Vagina (tissue), 2 donors: ENCODE measurements around the gene DLX6. TPM values are rescaled to one million over a fixed set of nuclear protein-coding genes. Genes with fewer than 3 reads are reported as not detected.

Source experiments
- DNase-seq, 2 donors: peaks; one replicate each; pipeline ENCODE4 v3.0.0-alpha.2; 2017; ENCODE audit errors: extremely low spot score in 2 of 2
- H3K27ac ChIP-seq: fragments of 200-600 bp; sonication (generic); one replicate; pipeline ENCODE4 v1.5.1; 2019
- H3K27me3 ChIP-seq: fragments of 200-600 bp; sonication (generic); one replicate; pipeline ENCODE4 v1.5.1; 2019
- H3K36me3 ChIP-seq, 2 donors: fragments of 200-600 bp; sonication (generic); one replicate each; pipeline ENCODE4 v1.5.1; 2017 to 2019
- H3K4me1 ChIP-seq: fragments of 200-600 bp; sonication (generic); one replicate; pipeline ENCODE4 v1.5.1; 2019
- H3K4me3 ChIP-seq, 2 donors: fragments of 200-600 bp; sonication (generic); 1 replicate in 1 of 2; 2 replicates in 1 of 2; pipeline ENCODE4 v1.5.1; 2016 to 2019
- H3K9me3 ChIP-seq: fragments of 200-600 bp; sonication (generic); one replicate; pipeline ENCODE4 v1.5.1; 2019
- CTCF ChIP-seq, 3 experiments: fragments of 450-650 bp in 2 of 3; fragments of 200-600 bp in 1 of 3; sonication (generic) in 1 of 3; IDR thresholded peaks; one replicate each; pipeline ENCODE4 v1.5.1; 2017 to 2019; ENCODE audit warnings: antibody characterized with exemption in 3 of 3, mild to moderate bottlenecking in 2 of 3, moderate library complexity in 2 of 3
- POLR2A ChIP-seq, 2 donors: fragments of 450-650 bp; IDR thresholded peaks; one replicate each; pipeline ENCODE4 v1.6.1; 2017; ENCODE audit warnings: antibody characterized with exemption in 2 of 2, mild to moderate bottlenecking in 2 of 2, moderate library complexity in 2 of 2
- POLR2AphosphoS5 ChIP-seq, 2 donors: sonication (generic); formaldehyde crosslinking; IDR thresholded peaks; one replicate each; pipeline ENCODE4 v1.9.0; 2017; ENCODE audit warnings: antibody characterized with exemption in 2 of 2, mild to moderate bottlenecking in 2 of 2, low read depth in 1 of 2; ENCODE audit not compliant: insufficient read depth in 1 of 2
- intact Hi-C: fragments of 100-400 bp; cut with DNase I; formaldehyde crosslinking; loops from one replicate; pipeline ENCODE4 v1.15.1; 2023
- total RNA-seq: library from RNA; depleted of rRNA; stranded (reverse); fragments of >200 nt; gene quantifications from one replicate; pipeline ENCODE4 v1.2.3, GENCODE V29; 2016

DLX6 gene
- not detected for total RNA-seq

GRCh38 chr7:97005183-97006054, at the start of gene DLX6:
Gene DLX6 (plus strand): TSS chr7:97005553. CDS start chr7:97005978, 425 bp downstream.
- TF ChIP-seq CTCF (IDR thresholded peaks at IDR 0.05) (no peak), POLR2A (IDR thresholded peaks at IDR 0.05) (no peak), POLR2AphosphoS5 (IDR thresholded peaks at IDR 0.05; ENCODE audit: insufficient read depth in 1 of 2, low read depth in 1 of 2) (no peak)
- H3K4me3 ChIP-seq = peak within 1 kb of the TSS; percentile 40 to 54
- H3K36me3 ChIP-seq = no peaks in the 10 kb centered on the region
- DNase-seq = peak in 1 of 2 donors; percentile 79
- intact Hi-C loops = no loop called here
- H3K27ac ChIP-seq = no peak within 1 kb of the TSS
- H3K9me3 ChIP-seq = no peaks in the 10 kb centered on the region
- peaks cover 24% of the 10 kb centered on the region for H3K4me1 ChIP-seq
- H3K27me3 ChIP-seq = peaks cover 10% of the 10 kb centered on the region

GRCh38 chr7:96959135-96959534, 46.2 kb upstream of the DLX6 start:
- intact Hi-C loops = loop anchor here (2.0 kb wide), 1 partner anchor 26 kb away; no protein-coding TSS in a partner anchor
- Histone ChIP-seq H3K9me3 (no peaks in the 10 kb centered on the region), H3K27ac (no peak overlapping the region), H3K4me3 (no peak overlapping the region), H3K4me1 (no peaks in the 10 kb centered on the region), H3K36me3 (no peaks in the 10 kb centered on the region), H3K27me3 (no peaks in the 10 kb centered on the region)
- TF ChIP-seq CTCF (IDR thresholded peaks at IDR 0.05) (no peak), POLR2AphosphoS5 (IDR thresholded peaks at IDR 0.05; ENCODE audit: insufficient read depth in 1 of 2, low read depth in 1 of 2) (no peak), POLR2A (IDR thresholded peaks at IDR 0.05) (no peak)
- no peak for DNase-seq

DNA sequence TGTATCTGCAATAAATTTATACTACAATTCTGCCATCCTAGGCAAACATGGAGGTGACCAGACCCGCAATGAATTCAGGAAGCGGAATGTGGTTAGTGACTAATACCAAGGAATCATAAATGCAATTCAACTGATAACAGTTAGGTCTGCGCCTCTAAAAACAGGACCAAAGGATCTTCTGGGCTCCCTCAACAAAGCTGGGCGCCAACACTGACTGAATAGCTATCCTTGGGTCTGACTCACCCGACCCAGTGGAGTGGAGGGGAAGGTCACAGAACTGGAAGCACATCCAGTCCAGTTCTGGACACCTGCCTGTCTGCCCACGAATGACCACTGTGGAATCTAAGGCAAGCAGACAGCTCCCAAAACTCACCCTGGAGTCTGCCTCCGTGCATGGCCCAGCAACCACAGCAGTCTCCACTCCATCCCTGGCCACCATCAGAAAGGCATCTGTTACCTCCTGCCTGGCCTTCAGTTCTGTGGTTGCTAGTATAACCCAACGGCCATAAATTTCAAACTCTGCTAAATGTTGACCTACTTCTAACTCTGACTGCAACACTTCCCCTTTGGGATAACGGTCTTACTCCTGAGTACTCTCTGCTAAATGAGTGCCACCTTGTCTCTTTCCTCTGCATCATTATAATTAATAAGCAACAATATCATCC, 43.0 kb upstream of the DLX6 start:
- TF ChIP-seq CTCF (IDR thresholded peaks at IDR 0.05) (no peak), POLR2AphosphoS5 (IDR thresholded peaks at IDR 0.05; ENCODE audit: insufficient read depth in 1 of 2, low read depth in 1 of 2) (no peak)
- Histone ChIP-seq H3K27me3 (no peaks in the 10 kb centered on the region), H3K36me3 (no peaks in the 10 kb centered on the region), H3K4me3 (no peak overlapping the region), H3K4me1 (no peaks in the 10 kb centered on the region), H3K27ac (no peak overlapping the region), H3K9me3 (no peaks in the 10 kb centered on the region)
- intact Hi-C loops = no loop called here
- DNase-seq = no peak

DNA sequence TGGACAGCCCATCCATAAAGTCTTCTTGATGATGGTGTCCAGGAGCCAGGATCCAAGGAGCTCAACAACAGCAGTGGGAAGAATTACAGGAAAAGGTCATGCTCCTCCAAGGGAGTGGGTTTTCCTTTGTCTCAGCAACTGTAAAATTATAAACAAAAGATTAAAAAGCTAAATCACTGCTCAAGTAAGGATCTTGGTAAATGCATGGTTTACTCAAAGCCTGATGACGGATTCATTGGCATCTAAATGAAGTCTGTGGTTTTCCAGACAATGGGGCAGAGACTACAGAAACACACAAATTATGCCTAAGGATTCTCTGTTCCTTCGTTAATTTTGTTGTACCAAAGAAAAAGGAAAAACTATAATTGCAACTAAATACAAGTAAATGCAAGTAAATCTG, 36.4 kb upstream of the DLX6 start:
- intact Hi-C loops = no loop called here
- Histone ChIP-seq H3K27me3 (no peaks in the 10 kb centered on the region), H3K27ac (no peak overlapping the region), H3K9me3 (no peaks in the 10 kb centered on the region), H3K36me3 (no peaks in the 10 kb centered on the region), H3K4me3 (no peak overlapping the region), H3K4me1 (no peaks in the 10 kb centered on the region)
- TF ChIP-seq POLR2AphosphoS5 (IDR thresholded peaks at IDR 0.05; ENCODE audit: insufficient read depth in 1 of 2, low read depth in 1 of 2) (no peak), POLR2A (IDR thresholded peaks at IDR 0.05) (no peak), CTCF (IDR thresholded peaks at IDR 0.05) (no peak)
- no peak for DNase-seq

- Histone ChIP-seq H3K36me3 (no peaks in the 10 kb centered on the region), H3K27ac (no peak overlapping the region), H3K4me3 (no peak overlapping the region), H3K4me1 (no peaks in the 10 kb centered on the region), H3K27me3 (no peaks in the 10 kb centered on the region), H3K9me3 (no peaks in the 10 kb centered on the region)
- TF ChIP-seq POLR2AphosphoS5 (IDR thresholded peaks at IDR 0.05; ENCODE audit: insufficient read depth in 1 of 2, low read depth in 1 of 2) (no peak), CTCF (IDR thresholded peaks at IDR 0.05) (no peak), POLR2A (IDR thresholded peaks at IDR 0.05) (no peak)
- no peak for DNase-seq
- intact Hi-C loops = no loop called here
Observed at GRCh38 chr7:96970739-96971138, 34.6 kb upstream of the DLX6 start.
